Measurements from ENCODE around the gene ALDH16A1. TPM values are rescaled to one million over a fixed set of nuclear protein-coding genes. Genes with fewer than 3 reads are reported as not detected.

Gene ALDH16A1
- total and polyA plus RNA-seq, 10 of the 15 experiments (the other 5 are each of a cell fraction or from before 2014, with no cell fraction given): 1.7 to 49.3 (median 18.1) TPM

GRCh38 chr19:49415810-49416200 is 37.2 kb upstream of the ALDH16A1 start (continued):
- TF ChIP-seq, protein P1, sequence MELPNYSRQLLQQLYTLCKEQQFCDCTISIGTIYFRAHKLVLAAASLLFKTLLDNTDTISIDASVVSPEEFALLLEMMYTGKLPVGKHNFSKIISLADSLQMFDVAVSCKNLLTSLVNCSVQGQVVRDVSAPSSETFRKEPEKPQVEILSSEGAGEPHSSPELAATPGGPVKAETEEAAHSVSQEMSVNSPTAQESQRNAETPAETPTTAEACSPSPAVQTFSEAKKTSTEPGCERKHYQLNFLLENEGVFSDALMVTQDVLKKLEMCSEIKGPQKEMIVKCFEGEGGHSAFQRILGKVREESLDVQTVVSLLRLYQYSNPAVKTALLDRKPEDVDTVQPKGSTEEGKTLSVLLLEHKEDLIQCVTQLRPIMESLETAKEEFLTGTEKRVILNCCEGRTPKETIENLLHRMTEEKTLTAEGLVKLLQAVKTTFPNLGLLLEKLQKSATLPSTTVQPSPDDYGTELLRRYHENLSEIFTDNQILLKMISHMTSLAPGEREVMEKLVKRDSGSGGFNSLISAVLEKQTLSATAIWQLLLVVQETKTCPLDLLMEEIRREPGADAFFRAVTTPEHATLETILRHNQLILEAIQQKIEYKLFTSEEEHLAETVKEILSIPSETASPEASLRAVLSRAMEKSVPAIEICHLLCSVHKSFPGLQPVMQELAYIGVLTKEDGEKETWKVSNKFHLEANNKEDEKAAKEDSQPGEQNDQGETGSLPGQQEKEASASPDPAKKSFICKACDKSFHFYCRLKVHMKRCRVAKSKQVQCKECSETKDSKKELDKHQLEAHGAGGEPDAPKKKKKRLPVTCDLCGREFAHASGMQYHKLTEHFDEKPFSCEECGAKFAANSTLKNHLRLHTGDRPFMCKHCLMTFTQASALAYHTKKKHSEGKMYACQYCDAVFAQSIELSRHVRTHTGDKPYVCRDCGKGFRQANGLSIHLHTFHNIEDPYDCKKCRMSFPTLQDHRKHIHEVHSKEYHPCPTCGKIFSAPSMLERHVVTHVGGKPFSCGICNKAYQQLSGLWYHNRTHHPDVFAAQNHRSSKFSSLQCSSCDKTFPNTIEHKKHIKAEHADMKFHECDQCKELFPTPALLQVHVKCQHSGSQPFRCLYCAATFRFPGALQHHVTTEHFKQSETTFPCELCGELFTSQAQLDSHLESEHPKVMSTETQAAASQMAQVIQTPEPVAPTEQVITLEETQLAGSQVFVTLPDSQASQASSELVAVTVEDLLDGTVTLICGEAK (IDR thresholded peaks at IDR 0.05; ENCODE audit: borderline replicate concordance): no peak
- TF ChIP-seq RB1 (IDR thresholded peaks at IDR 0.05; ENCODE audit: borderline replicate concordance) (no peak), DPF2 (IDR thresholded peaks at IDR 0.05) (no peak), RBBP5 (conservative IDR thresholded peaks at IDR 0.05) (no peak), MTA3 (IDR thresholded peaks at IDR 0.05; ENCODE audit: borderline replicate concordance, low read length) (no peak), IRF4 (IDR thresholded peaks at IDR 0.05; ENCODE audit: low read depth, low read length) (no peak), BRCA1 (IDR thresholded peaks at IDR 0.05; ENCODE audit: low read depth, low read length) (no peak), TBL1XR1 (IDR thresholded peaks at IDR 0.05; ENCODE audit: low read depth, low read length) (no peak), HDGF (IDR thresholded peaks at IDR 0.05) (no peak), ZNF384 (IDR thresholded peaks at IDR 0.05; ENCODE audit: borderline replicate concordance, low read depth, low read length) (no peak), FOS (IDR thresholded peaks at IDR 0.05; ENCODE audit: borderline replicate concordance, extremely low read depth, insufficient read length) (no peak)

Data from GM12878 (cell line).